ENCODE measurements around the gene RUBCN. TPM values are rescaled to one million over a fixed set of nuclear protein-coding genes. Genes with fewer than 3 reads are reported as not detected.

RUBCN gene
- total and polyA plus RNA-seq, 2 of the 13 experiments (the other 11 are each of a cell fraction or from before 2014, with no cell fraction given) = 5.2 to 8.1 TPM

DNA sequence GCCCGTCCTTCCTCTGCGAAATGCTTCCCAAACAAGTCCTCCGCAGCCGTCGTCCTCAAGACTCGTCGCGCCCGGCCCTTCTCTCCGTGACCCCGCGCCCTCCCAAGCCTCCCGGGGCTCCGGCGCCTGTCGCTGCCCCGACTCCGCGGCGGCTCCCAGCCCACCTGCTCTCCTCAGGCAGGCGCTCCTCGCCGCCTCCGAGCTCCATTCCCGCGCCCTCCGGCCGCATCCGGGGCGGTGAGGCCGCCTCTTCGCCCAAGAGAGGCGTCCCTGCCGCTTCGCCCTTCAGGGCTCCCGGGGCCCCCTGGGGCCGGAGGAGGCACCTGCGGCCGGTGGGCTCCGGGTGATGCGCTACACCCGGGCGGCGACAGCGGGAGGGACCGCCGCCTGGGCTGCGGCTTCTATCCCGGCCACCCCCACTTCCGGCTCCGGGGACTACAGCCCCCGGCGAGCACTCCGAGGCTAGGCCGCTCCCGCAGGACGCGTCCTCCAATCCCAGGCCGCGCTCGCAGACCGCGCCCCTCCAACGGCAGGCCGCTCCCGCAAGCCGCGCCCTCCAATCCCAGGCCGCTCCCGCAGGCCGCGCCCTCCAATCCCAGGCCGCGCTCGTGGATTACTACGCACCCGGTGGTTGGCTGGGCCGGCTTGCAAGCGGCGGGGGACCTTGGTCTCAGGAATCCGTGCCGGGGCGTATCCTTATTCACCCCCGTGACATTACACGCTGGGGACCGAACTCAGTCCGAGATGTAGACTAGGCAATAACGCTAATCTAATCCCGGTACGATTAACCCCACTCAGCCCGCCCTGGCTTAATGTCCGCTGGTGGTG lies at the start of gene RUBCN (continued):
- TF ChIP-seq ZNF281 (CRISPR knock-in tag; IDR thresholded peaks at IDR 0.05; ENCODE audit: borderline replicate concordance) (peak; percentile 8; the same call in 1 of the 2 replicates), ZSCAN29 (CRISPR knock-in tag; conservative IDR thresholded peaks at IDR 0.05) (no peak), NR2C2 (CRISPR knock-in tag; IDR thresholded peaks at IDR 0.05; ENCODE audit: borderline replicate concordance) (peak; percentile 41; the same call in 1 of the 2 replicates), ARNT2 (CRISPR knock-in tag; IDR thresholded peaks at IDR 0.05; ENCODE audit: low read depth) (peak; percentile 61; the same call in 1 of the 2 replicates), KDM6A (CRISPR knock-in tag; IDR thresholded peaks at IDR 0.05; ENCODE audit: low read depth) (0 out of 2 replicates have a peak, but pooled peaks have one; percentile 22), ZBTB7A (CRISPR knock-in tag; IDR thresholded peaks at IDR 0.05) (no peak), BORCS8-MEF2B (CRISPR knock-in tag; IDR thresholded peaks at IDR 0.05) (peak; percentile 41; the same call in 1 of the 2 replicates), SP1 (IDR thresholded peaks at IDR 0.05) (no peak), SP1 (CRISPR knock-in tag; IDR thresholded peaks at IDR 0.05) (peak; percentile 85), NCOA1 (CRISPR knock-in tag; IDR thresholded peaks at IDR 0.05) (no peak), ZNF598 (CRISPR knock-in tag; IDR thresholded peaks at IDR 0.05; ENCODE audit: borderline replicate concordance) (peak; percentile 80; the same call in 1 of the 2 replicates), FOXK1 (CRISPR knock-in tag; IDR thresholded peaks at IDR 0.05; ENCODE audit: borderline replicate concordance, low read depth) (peak; percentile 38; the same call in 1 of the 2 replicates), MED8 (CRISPR knock-in tag; IDR thresholded peaks at IDR 0.05; ENCODE audit: insufficient replicate concordance) (no peak), RAD21 (CRISPR knock-in tag; IDR thresholded peaks at IDR 0.05) (no peak; the same call in 1 of the 2 replicates), RNF219 (CRISPR knock-in tag; IDR thresholded peaks at IDR 0.05) (no peak)
- TF ChIP-seq, protein P1, sequence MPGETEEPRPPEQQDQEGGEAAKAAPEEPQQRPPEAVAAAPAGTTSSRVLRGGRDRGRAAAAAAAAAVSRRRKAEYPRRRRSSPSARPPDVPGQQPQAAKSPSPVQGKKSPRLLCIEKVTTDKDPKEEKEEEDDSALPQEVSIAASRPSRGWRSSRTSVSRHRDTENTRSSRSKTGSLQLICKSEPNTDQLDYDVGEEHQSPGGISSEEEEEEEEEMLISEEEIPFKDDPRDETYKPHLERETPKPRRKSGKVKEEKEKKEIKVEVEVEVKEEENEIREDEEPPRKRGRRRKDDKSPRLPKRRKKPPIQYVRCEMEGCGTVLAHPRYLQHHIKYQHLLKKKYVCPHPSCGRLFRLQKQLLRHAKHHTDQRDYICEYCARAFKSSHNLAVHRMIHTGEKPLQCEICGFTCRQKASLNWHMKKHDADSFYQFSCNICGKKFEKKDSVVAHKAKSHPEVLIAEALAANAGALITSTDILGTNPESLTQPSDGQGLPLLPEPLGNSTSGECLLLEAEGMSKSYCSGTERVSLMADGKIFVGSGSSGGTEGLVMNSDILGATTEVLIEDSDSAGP (CRISPR knock-in tag; IDR thresholded peaks at IDR 0.05; ENCODE audit: borderline replicate concordance) = peak; percentile 57; the same call in 1 of the 2 replicates
- TF ChIP-seq, protein P2, sequence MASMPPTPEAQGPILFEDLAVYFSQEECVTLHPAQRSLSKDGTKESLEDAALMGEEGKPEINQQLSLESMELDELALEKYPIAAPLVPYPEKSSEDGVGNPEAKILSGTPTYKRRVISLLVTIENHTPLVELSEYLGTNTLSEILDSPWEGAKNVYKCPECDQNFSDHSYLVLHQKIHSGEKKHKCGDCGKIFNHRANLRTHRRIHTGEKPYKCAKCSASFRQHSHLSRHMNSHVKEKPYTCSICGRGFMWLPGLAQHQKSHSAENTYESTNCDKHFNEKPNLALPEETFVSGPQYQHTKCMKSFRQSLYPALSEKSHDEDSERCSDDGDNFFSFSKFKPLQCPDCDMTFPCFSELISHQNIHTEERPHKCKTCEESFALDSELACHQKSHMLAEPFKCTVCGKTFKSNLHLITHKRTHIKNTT (CRISPR knock-in tag; IDR thresholded peaks at IDR 0.05) = no peak
